A673 (cell line): ENCODE results near the gene CLGN.

ENCODE experiments used
- EZH2 ChIP-seq: fragments of 200-600 bp; sonication (generic); IDR thresholded peaks from 2 replicates; pipeline ENCODE4 v1.6.1; 2017; ENCODE audit warnings: borderline replicate concordance, low read depth, mild to moderate bottlenecking, mixed read lengths, antibody characterized with exemption, low read length; ENCODE audit not compliant: poor library complexity, severe bottlenecking
- TF ChIP-seq, protein P1 (sequence below): fragments of 300-800, 200-600 bp; sonication (generic); conservative IDR thresholded peaks from 2 replicates; pipeline ENCODE4 v1.5.1; 2017; ENCODE audit warnings: low read depth, mild to moderate bottlenecking, antibody characterized with exemption, low read length, moderate library complexity, mixed read lengths

DNA sequence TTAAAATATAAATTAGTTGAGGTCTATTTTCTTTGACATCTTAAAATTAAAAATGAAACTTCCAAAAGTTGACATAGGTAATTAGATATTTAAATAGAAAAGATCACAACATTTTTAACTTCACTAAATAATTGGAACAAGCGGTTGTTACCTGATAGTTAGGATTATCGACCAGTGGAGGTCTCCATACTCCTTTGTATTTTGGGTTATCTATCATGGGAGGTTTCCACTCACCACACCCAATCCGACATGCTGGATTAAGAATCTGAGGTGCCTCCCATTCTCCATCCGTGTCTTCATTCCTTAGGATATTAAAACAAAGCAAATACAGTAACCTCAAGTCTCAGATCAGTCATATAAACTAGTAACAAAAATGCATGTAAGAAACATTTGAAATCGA, 31.8 kb downstream of the CLGN start:
- TF ChIP-seq EZH2: no peak
- TF ChIP-seq, protein P1, sequence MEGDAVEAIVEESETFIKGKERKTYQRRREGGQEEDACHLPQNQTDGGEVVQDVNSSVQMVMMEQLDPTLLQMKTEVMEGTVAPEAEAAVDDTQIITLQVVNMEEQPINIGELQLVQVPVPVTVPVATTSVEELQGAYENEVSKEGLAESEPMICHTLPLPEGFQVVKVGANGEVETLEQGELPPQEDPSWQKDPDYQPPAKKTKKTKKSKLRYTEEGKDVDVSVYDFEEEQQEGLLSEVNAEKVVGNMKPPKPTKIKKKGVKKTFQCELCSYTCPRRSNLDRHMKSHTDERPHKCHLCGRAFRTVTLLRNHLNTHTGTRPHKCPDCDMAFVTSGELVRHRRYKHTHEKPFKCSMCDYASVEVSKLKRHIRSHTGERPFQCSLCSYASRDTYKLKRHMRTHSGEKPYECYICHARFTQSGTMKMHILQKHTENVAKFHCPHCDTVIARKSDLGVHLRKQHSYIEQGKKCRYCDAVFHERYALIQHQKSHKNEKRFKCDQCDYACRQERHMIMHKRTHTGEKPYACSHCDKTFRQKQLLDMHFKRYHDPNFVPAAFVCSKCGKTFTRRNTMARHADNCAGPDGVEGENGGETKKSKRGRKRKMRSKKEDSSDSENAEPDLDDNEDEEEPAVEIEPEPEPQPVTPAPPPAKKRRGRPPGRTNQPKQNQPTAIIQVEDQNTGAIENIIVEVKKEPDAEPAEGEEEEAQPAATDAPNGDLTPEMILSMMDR: no peak
